HepG2 (cell line): ENCODE results near the gene GSK3A. TPM values are rescaled to one million over a fixed set of nuclear protein-coding genes. Genes with fewer than 3 reads are reported as not detected.

Source experiments
- ATM ChIP-seq: fragments of 450-650 bp; IDR thresholded peaks from 2 replicates; pipeline ENCODE4 v1.7.1; 2017; ENCODE audit warnings: mild to moderate bottlenecking, borderline replicate concordance
- GABPA ChIP-seq, 2 experiments: IDR thresholded peaks; 2 replicates each; pipeline ENCODE4 v1.6.1; 2011 to 2016; ENCODE audit warnings: low read depth in 2 of 2, low read length in 1 of 2, missing biosample characterization in 1 of 2, missing genetic modification characterization in 1 of 2
- GABPB1 ChIP-seq: IDR thresholded peaks from 2 replicates; pipeline ENCODE4 v1.6.1; 2016; ENCODE audit warnings: mild to moderate bottlenecking, missing genetic modification reagents, moderate library complexity, missing compliant biosample characterization
- MAF1 ChIP-seq: sonication (generic); formaldehyde crosslinking; IDR thresholded peaks from 2 replicates; pipeline ENCODE4 v1.5.0; 2020; ENCODE audit warnings: missing genetic modification reagents, borderline replicate concordance
- MBNL3 ChIP-seq: fragments of 250-450 bp; sonication (Bioruptor Pico); conservative IDR thresholded peaks from 2 replicates; pipeline ENCODE4 v1.8.0; 2022; ENCODE audit warnings: mild to moderate bottlenecking, inconsistent platforms
- NFATC3 ChIP-seq: sonication (generic); formaldehyde crosslinking; IDR thresholded peaks from 2 replicates; pipeline ENCODE4 v1.5.1; 2020; ENCODE audit warnings: mild to moderate bottlenecking, missing genetic modification reagents
- NFE2L1 ChIP-seq: sonication (generic); formaldehyde crosslinking; IDR thresholded peaks from 2 replicates; pipeline ENCODE4 v1.4.0; 2020; ENCODE audit warnings: missing genetic modification reagents, mild to moderate bottlenecking, borderline replicate concordance
- NFKB2 ChIP-seq: sonication (generic); formaldehyde crosslinking; IDR thresholded peaks from 2 replicates; pipeline ENCODE4 v1.4.0; 2020; ENCODE audit warnings: missing genetic modification reagents, borderline replicate concordance
- POLR2A ChIP-seq, 2 experiments: IDR thresholded peaks; 2 replicates each; pipeline ENCODE4 v1.6.1; 2011; ENCODE audit warnings: low read depth in 2 of 2, low read length in 2 of 2, mild to moderate bottlenecking in 1 of 2, moderate library complexity in 1 of 2; ENCODE audit not compliant: insufficient read depth in 1 of 2
- SRY ChIP-seq: sonication (generic); formaldehyde crosslinking; IDR thresholded peaks from 2 replicates; pipeline ENCODE4 v1.8.0; 2022; ENCODE audit warnings: mild to moderate bottlenecking, missing genetic modification reagents
- TBX2 ChIP-seq: sonication (generic); formaldehyde crosslinking; IDR thresholded peaks from 2 replicates; pipeline ENCODE4 v1.5.0; 2020; ENCODE audit warnings: missing genetic modification reagents, mild to moderate bottlenecking, borderline replicate concordance
- YEATS4 ChIP-seq: sonication (generic); formaldehyde crosslinking; IDR thresholded peaks from 2 replicates; pipeline ENCODE4 v1.4.0; 2020; ENCODE audit warnings: missing genetic modification reagents, borderline replicate concordance
- ZNF724P ChIP-seq: sonication (generic); formaldehyde crosslinking; IDR thresholded peaks from 2 replicates; pipeline ENCODE4 v1.8.0; 2022; ENCODE audit warnings: missing genetic modification reagents, borderline replicate concordance
- ZNF768 ChIP-seq: sonication (generic); formaldehyde crosslinking; IDR thresholded peaks from 2 replicates; pipeline ENCODE4 v1.4.0; 2020; ENCODE audit warnings: missing genetic modification reagents
- polyA plus RNA-seq, 8 experiments: library from polyadenylated mRNA; depleted of rRNA in 3 of 8; stranded (reverse) in 7 of 8; unstranded in 1 of 8; fragments of >200 nt; fragmentation: Illumina TruSeq in 4 of 8; extraction: Trizol in 4 of 8; gene quantifications; 2 replicates each; pipeline versions ENCODE4 v1.2.1 to v1.2.3, GENCODE V29; 2011 to 2016; ENCODE audit warnings: low read depth in 4 of 8, missing spikeins in 1 of 8, mixed read lengths in 1 of 8; ENCODE audit not compliant: insufficient read depth in 1 of 8
- total RNA-seq, 5 experiments: library from RNA; depleted of rRNA; stranded (reverse); fragments of >200 nt; fragmentation: Illumina TruSeq; extraction: Trizol; gene quantifications; 2 replicates each; pipeline ENCODE4 v1.2.3, GENCODE V29; 2016; ENCODE audit warnings: low read depth in 1 of 5
- TF ChIP-seq, protein P1 (sequence below): sonication (generic); formaldehyde crosslinking; IDR thresholded peaks from 2 replicates; pipeline ENCODE4 v1.5.0; 2020; ENCODE audit warnings: mild to moderate bottlenecking, missing genetic modification reagents
- TF ChIP-seq, protein P2 (sequence below): sonication (generic); formaldehyde crosslinking; IDR thresholded peaks from 2 replicates; pipeline ENCODE4 v1.4.0; 2020; ENCODE audit warnings: mild to moderate bottlenecking, missing genetic modification reagents
- TF ChIP-seq, protein P3 (sequence below): IDR thresholded peaks from 2 replicates; pipeline ENCODE4 v1.6.1; 2016
- TF ChIP-seq, protein P4 (sequence below): IDR thresholded peaks from 2 replicates; pipeline ENCODE4 v1.6.1; 2012; ENCODE audit warnings: inconsistent platforms
- TF ChIP-seq, protein P5 (sequence below): sonication (generic); formaldehyde crosslinking; IDR thresholded peaks from 2 replicates; pipeline ENCODE4 v1.4.0; 2020; ENCODE audit warnings: missing genetic modification reagents

The GSK3A gene
- total and polyA plus RNA-seq, 2 of the 13 experiments (the other 11 are each of a cell fraction or from before 2014, with no cell fraction given): 16.9 to 52.5 TPM

DNA sequence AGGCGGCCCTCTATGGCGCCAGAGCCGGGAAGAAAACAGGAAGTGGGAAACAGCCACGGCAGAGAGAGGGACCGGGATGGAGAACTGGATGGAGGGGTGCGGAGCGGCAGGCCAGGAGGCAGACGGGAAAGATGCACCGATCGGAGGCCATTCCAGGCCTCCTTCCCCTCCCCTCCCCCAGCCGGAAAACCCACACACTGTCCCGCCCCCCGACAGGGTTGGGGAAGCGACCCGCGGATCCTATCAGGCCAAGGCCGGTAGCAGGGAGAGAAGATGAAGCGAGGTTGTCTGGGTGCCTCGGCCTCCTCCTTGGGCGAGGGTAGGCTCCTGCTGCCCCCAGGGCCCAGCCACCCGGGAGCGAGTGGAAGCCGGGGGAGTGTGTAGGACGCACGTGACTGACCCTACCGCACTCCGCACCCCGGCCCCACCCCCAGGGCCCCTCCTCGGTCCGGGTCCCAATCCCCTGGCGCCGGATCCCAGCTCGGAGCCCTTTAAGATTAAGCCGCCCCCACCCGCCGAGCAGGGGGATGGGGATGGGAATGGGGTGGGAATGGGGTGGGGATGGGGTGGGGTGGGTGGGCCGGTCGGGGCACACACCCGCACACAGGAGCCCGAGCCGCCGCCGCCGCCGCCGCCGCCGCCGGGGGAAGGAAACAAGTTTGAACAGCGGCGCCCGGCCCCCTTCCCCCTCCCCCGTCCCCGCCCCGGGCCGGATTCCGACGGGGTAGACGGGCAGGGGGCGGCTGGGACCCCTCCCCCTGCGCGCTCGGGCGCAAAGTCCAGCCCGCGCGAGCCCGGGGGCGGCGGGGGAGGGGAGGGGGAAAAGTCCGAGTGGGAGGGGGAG lies 11.1 kb upstream of the GSK3A start (continued):
- TF ChIP-seq, protein P1, sequence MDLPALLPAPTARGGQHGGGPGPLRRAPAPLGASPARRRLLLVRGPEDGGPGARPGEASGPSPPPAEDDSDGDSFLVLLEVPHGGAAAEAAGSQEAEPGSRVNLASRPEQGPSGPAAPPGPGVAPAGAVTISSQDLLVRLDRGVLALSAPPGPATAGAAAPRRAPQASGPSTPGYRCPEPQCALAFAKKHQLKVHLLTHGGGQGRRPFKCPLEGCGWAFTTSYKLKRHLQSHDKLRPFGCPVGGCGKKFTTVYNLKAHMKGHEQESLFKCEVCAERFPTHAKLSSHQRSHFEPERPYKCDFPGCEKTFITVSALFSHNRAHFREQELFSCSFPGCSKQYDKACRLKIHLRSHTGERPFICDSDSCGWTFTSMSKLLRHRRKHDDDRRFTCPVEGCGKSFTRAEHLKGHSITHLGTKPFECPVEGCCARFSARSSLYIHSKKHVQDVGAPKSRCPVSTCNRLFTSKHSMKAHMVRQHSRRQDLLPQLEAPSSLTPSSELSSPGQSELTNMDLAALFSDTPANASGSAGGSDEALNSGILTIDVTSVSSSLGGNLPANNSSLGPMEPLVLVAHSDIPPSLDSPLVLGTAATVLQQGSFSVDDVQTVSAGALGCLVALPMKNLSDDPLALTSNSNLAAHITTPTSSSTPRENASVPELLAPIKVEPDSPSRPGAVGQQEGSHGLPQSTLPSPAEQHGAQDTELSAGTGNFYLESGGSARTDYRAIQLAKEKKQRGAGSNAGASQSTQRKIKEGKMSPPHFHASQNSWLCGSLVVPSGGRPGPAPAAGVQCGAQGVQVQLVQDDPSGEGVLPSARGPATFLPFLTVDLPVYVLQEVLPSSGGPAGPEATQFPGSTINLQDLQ: no peak
- peak; percentile 48; the same call in 1 of the 2 replicates for TF ChIP-seq NFKB2 (CRISPR knock-in tag)
- peak; percentile 39 to 49; a peak in 2 of 4 replicates for TF ChIP-seq POLR2A (IDR thresholded peaks at IDR 0.05; ENCODE audit: insufficient read depth in 1 of 2, low read depth in 2 of 2, low read length in 2 of 2)
- TF ChIP-seq GABPA (IDR thresholded peaks at IDR 0.05; ENCODE audit: low read depth, low read length): no peak
- peak; percentile 24; the same call in 1 of the 2 replicates for TF ChIP-seq GABPA (CRISPR knock-in tag; IDR thresholded peaks at IDR 0.05; ENCODE audit: low read depth)
- TF ChIP-seq, protein P2, sequence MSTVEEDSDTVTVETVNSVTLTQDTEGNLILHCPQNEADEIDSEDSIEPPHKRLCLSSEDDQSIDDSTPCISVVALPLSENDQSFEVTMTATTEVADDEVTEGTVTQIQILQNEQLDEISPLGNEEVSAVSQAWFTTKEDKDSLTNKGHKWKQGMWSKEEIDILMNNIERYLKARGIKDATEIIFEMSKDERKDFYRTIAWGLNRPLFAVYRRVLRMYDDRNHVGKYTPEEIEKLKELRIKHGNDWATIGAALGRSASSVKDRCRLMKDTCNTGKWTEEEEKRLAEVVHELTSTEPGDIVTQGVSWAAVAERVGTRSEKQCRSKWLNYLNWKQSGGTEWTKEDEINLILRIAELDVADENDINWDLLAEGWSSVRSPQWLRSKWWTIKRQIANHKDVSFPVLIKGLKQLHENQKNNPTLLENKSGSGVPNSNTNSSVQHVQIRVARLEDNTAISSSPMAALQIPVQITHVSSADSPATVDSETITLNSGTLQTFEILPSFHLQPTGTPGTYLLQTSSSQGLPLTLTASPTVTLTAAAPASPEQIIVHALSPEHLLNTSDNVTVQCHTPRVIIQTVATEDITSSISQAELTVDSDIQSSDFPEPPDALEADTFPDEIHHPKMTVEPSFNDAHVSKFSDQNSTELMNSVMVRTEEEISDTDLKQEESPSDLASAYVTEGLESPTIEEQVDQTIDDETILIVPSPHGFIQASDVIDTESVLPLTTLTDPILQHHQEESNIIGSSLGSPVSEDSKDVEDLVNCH: no peak
- TF ChIP-seq, protein P3, sequence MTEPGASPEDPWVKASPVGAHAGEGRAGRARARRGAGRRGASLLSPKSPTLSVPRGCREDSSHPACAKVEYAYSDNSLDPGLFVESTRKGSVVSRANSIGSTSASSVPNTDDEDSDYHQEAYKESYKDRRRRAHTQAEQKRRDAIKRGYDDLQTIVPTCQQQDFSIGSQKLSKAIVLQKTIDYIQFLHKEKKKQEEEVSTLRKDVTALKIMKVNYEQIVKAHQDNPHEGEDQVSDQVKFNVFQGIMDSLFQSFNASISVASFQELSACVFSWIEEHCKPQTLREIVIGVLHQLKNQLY (CRISPR knock-in tag): 0 out of 2 replicates have a peak, but pooled peaks have one; percentile 15
- peak; percentile 48; the same call in 1 of the 2 replicates for TF ChIP-seq GABPB1
- TF ChIP-seq ZNF724P (CRISPR knock-in tag): no peak
- no peak for TF ChIP-seq NFATC3 (CRISPR knock-in tag)
- TF ChIP-seq ZNF768 (CRISPR knock-in tag): 0 out of 2 replicates have a peak, but pooled peaks have one; percentile 9
- TF ChIP-seq NFE2L1 (CRISPR knock-in tag): no peak
- no peak for TF ChIP-seq ATM
- no peak for TF ChIP-seq MAF1 (CRISPR knock-in tag)
- TF ChIP-seq SRY: 0 out of 2 replicates have a peak, but pooled peaks have one; percentile 19
- TF ChIP-seq, protein P4, sequence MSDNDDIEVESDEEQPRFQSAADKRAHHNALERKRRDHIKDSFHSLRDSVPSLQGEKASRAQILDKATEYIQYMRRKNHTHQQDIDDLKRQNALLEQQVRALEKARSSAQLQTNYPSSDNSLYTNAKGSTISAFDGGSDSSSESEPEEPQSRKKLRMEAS: peak; percentile 32; the same call in 1 of the 2 replicates
- no peak for TF ChIP-seq TBX2 (CRISPR knock-in tag)
- TF ChIP-seq, protein P5, sequence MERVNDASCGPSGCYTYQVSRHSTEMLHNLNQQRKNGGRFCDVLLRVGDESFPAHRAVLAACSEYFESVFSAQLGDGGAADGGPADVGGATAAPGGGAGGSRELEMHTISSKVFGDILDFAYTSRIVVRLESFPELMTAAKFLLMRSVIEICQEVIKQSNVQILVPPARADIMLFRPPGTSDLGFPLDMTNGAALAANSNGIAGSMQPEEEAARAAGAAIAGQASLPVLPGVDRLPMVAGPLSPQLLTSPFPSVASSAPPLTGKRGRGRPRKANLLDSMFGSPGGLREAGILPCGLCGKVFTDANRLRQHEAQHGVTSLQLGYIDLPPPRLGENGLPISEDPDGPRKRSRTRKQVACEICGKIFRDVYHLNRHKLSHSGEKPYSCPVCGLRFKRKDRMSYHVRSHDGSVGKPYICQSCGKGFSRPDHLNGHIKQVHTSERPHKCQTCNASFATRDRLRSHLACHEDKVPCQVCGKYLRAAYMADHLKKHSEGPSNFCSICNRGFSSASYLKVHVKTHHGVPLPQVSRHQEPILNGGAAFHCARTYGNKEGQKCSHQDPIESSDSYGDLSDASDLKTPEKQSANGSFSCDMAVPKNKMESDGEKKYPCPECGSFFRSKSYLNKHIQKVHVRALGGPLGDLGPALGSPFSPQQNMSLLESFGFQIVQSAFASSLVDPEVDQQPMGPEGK: peak; percentile 72
- no peak for TF ChIP-seq MBNL3 (CRISPR knock-in tag)
- peak; percentile 9; the same call in 1 of the 2 replicates for TF ChIP-seq YEATS4 (CRISPR knock-in tag)
